Liver (tissue), 9 donors: Measurements from ENCODE around the gene PCSK4. TPM values are rescaled to one million over a fixed set of nuclear protein-coding genes. Genes with fewer than 3 reads are reported as not detected.
"Not testable (repeated sequence)": the region's sequence is repeated elsewhere in the genome, so short reads cannot be mapped to it uniquely, and the experiment has no call there.

Source experiments
- DNase-seq: peaks from one replicate; pipeline ENCODE4 v3.0.0-alpha.2; 2017; ENCODE audit warnings: low spot score
- H3K27ac ChIP-seq, 2 donors: one replicate each; pipeline ENCODE4 v1.7.0; 2013; ENCODE audit warnings: inconsistent platforms in 2 of 2, low read length in 2 of 2, control low read depth in 1 of 2, low read depth in 1 of 2, mild to moderate bottlenecking in 1 of 2
- H3K27me3 ChIP-seq, 4 donors: one replicate each; pipeline versions ENCODE4 v1.6.1 to v1.7.0; 2013; ENCODE audit warnings: low read length in 3 of 4, inconsistent platforms in 1 of 4, mild to moderate bottlenecking in 1 of 4, moderate library complexity in 1 of 4; ENCODE audit not compliant: control insufficient read depth in 4 of 4, insufficient read depth in 4 of 4
- H3K36me3 ChIP-seq, 4 donors: one replicate each; pipeline versions ENCODE4 v1.6.1 to v1.7.0; 2013; ENCODE audit warnings: low read length in 3 of 4, mild to moderate bottlenecking in 3 of 4, low read depth in 1 of 4, moderate library complexity in 1 of 4; ENCODE audit not compliant: control insufficient read depth in 4 of 4, insufficient read depth in 3 of 4
- H3K4me1 ChIP-seq, 4 donors: one replicate each; pipeline versions ENCODE4 v1.6.1 to v1.7.0; 2013; ENCODE audit warnings: low read length in 3 of 4, mild to moderate bottlenecking in 3 of 4, moderate library complexity in 1 of 4; ENCODE audit not compliant: control insufficient read depth in 4 of 4, insufficient read depth in 4 of 4
- H3K4me3 ChIP-seq, 3 donors: one replicate each; pipeline versions ENCODE4 v1.6.1 to v1.7.0; 2013; ENCODE audit warnings: low read length in 3 of 3, control low read depth in 1 of 3, low read depth in 1 of 3, mild to moderate bottlenecking in 1 of 3
- H3K9ac ChIP-seq, 2 donors: one replicate each; pipeline ENCODE4 v1.7.0; 2013; ENCODE audit warnings: low read length in 2 of 2, mild to moderate bottlenecking in 2 of 2, moderate library complexity in 2 of 2, control low read depth in 1 of 2, low read depth in 1 of 2
- H3K9me3 ChIP-seq, 4 donors: one replicate each; pipeline versions ENCODE4 v1.6.1 to v1.7.0; 2013; ENCODE audit warnings: low read length in 3 of 4; ENCODE audit not compliant: control insufficient read depth in 4 of 4
- ATF3 ChIP-seq: IDR thresholded peaks from 2 replicates; pipeline ENCODE4 v1.6.1; 2016; ENCODE audit warnings: antibody characterized with exemption
- CTCF ChIP-seq: fragments of 150-350 bp; IDR thresholded peaks from 2 replicates; pipeline ENCODE4 v1.5.1; 2017; ENCODE audit warnings: improper control_type of control experiment, low read depth, low read length; ENCODE audit not compliant: missing input control
- EGR1 ChIP-seq, 2 donors: IDR thresholded peaks; 2 replicates each; pipeline ENCODE4 v1.6.1; 2016 to 2018; ENCODE audit warnings: antibody characterized with exemption in 2 of 2, low read depth in 2 of 2
- FOXA1 ChIP-seq: IDR thresholded peaks from 2 replicates; pipeline ENCODE4 v1.6.1; 2016; ENCODE audit warnings: antibody characterized with exemption
- FOXA2 ChIP-seq: IDR thresholded peaks from 2 replicates; pipeline ENCODE4 v1.6.1; 2016; ENCODE audit warnings: antibody characterized with exemption
- GABPA ChIP-seq, 2 donors: IDR thresholded peaks in 1 of 2; conservative IDR thresholded peaks in 1 of 2; 2 replicates each; pipeline ENCODE4 v1.6.1; 2016; ENCODE audit warnings: antibody characterized with exemption in 2 of 2, mild to moderate bottlenecking in 1 of 2, moderate library complexity in 1 of 2
- HNF4A ChIP-seq, 2 donors: conservative IDR thresholded peaks; 2 replicates each; pipeline ENCODE4 v1.6.1; 2016; ENCODE audit warnings: antibody characterized with exemption in 2 of 2, mild to moderate bottlenecking in 2 of 2
- HNF4G ChIP-seq: IDR thresholded peaks from 2 replicates; pipeline ENCODE4 v1.6.1; 2016; ENCODE audit warnings: antibody characterized with exemption
- JUND ChIP-seq, 2 donors: IDR thresholded peaks; 2 replicates each; pipeline ENCODE4 v1.6.1; 2016; ENCODE audit warnings: antibody characterized with exemption in 2 of 2
- NR2F2 ChIP-seq: IDR thresholded peaks from 2 replicates; pipeline ENCODE4 v1.6.1; 2016; ENCODE audit warnings: antibody characterized with exemption
- RAD21 ChIP-seq, 2 donors: IDR thresholded peaks; 2 replicates each; pipeline ENCODE4 v1.6.1; 2016; ENCODE audit warnings: antibody characterized with exemption in 2 of 2, mild to moderate bottlenecking in 2 of 2
- RXRA ChIP-seq, 2 donors: IDR thresholded peaks; 2 replicates each; pipeline ENCODE4 v1.6.1; 2017 to 2018; ENCODE audit warnings: antibody characterized with exemption in 2 of 2, mild to moderate bottlenecking in 1 of 2
- SP1 ChIP-seq: IDR thresholded peaks from 2 replicates; pipeline ENCODE4 v1.6.1; 2018; ENCODE audit warnings: antibody characterized with exemption, mild to moderate bottlenecking
- TAF1 ChIP-seq: conservative IDR thresholded peaks from 2 replicates; pipeline ENCODE4 v1.6.1; 2016; ENCODE audit warnings: antibody characterized with exemption, mild to moderate bottlenecking
- YY1 ChIP-seq: IDR thresholded peaks from 2 replicates; pipeline ENCODE4 v1.6.1; 2016; ENCODE audit warnings: antibody characterized with exemption, mild to moderate bottlenecking
- WGBS: extraction: QIAGEN DNeasy Blood & Tissue Kit; methylation state at CpG from one replicate; pipeline ENCODE4 v1.1.7; 2013; 5-methylcytosine and 5-hydroxymethylcytosine counted together
- polyA plus RNA-seq, 2 donors: library from polyadenylated mRNA; stranded (reverse) in 1 of 2; unstranded in 1 of 2; fragments of 200-250 nt in 1 of 2; fragments of >200 nt in 1 of 2; fragmentation: Nextera tagmentation in 1 of 2; extraction: Ambion mirVana in 1 of 2; gene quantifications; one replicate each; pipeline versions ENCODE4 v1.2.1 to v1.2.3, GENCODE V29; 2013 to 2015
- total RNA-seq, 2 donors: library from RNA; depleted of rRNA; stranded (reverse); fragments of >200 nt; gene quantifications; one replicate each; pipeline ENCODE4 v1.2.3, GENCODE V29; 2014
- TF ChIP-seq, protein P1 (sequence below): IDR thresholded peaks from 2 replicates; pipeline ENCODE4 v1.6.1; 2016; ENCODE audit warnings: antibody characterized with exemption
- TF ChIP-seq, protein P2 (sequence below): IDR thresholded peaks from 2 replicates; pipeline ENCODE4 v1.6.1; 2016; ENCODE audit warnings: antibody characterized with exemption, mild to moderate bottlenecking
- TF ChIP-seq, protein P3 (sequence below): IDR thresholded peaks from 2 replicates; pipeline ENCODE4 v1.6.1; 2016; ENCODE audit warnings: antibody characterized with exemption
- donor health status: healthy.
- donor health status: healthy.
- donor health status: healthy.
- donor health status: healthy.
- donor health status: healthy.

PCSK4 gene
- total RNA-seq (1 to 10 TPM; 2.6 TPM), polyA plus RNA-seq (1 to 10 TPM in 1 of 2 donors, under 1 TPM in 1; 0.60 to 1.2 TPM)

DNA sequence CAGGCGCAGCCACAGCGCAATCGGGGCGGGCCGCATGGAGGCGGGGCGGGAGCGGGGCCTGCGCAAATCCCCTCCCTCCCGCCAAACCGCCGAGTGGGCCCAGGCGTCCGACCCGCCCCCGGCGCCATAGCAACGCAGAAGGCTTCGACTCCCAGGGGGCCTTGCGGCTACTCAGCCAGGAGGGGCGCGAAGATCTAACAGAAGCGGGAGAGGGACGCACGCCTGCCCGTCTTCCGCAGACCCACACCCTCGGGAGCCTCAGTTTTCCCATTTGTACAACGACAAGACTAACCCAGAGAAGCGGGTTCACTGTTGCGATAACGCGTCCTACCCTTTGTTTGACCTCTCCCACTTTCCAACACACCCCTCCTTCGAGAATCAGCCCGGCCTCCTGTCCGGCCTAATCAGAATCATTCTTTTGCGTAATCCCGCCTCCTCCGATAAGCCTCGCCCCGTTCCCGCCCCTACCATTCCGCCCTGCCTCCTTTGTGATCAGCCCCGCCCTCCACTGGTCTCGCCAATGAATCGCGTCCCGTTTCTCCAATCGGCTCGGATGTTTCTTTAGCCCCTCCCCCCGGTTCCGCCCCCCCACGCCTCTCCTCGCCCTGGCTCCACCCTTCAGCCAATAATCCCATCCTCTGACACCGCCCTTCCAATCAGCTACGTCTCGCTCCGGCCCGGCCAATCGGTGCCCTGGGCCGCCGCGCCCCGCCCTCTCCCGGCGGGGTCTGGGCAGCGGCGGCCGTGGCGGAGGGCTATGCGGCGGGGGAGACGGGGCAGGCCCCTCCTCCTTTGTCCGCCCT is at the start of gene PCSK4:
Gene PCSK4, minus strand, starts transcription at position 40 of the 803 bp plus-strand sequence. Its CDS starts 4 bp downstream, at position 36.
- Histone ChIP-seq H3K36me3 (no peaks in the 10 kb centered on the region), H3K27ac (peak within 1 kb of the TSS; percentile 87 to 91), H3K9ac (peak within 1 kb of the TSS; percentile 31 to 66), H3K4me1 (peaks cover 6 to 32% (median 18%) of the 10 kb centered on the region in 4 donors), H3K9me3 (no peaks in the 10 kb centered on the region), H3K27me3 (no peaks in the 10 kb centered on the region), H3K4me3 (peak within 1 kb of the TSS; percentile 65 to 87 (median 77))
- under 1% methylated on average over 74 of the region's 74 CpGs for WGBS
- TF ChIP-seq FOXA1 (no peak), NR2F2 (peak; percentile 56), CTCF (no peak), HNF4A (conservative IDR thresholded peaks at IDR 0.05) (peak in 1 of 2 donors; percentile 2), HNF4G (no peak), YY1 (peak; percentile 57), ATF3 (no peak), RXRA (IDR thresholded peaks at IDR 0.05) (peak; percentile 81 to 82), GABPA (IDR thresholded peaks at IDR 0.05 in 1 of 2, conservative IDR thresholded peaks at IDR 0.05 in 1 of 2) (peak in 1 of 2 donors; percentile 54), RAD21 (IDR thresholded peaks at IDR 0.05) (no peak), EGR1 (IDR thresholded peaks at IDR 0.05; ENCODE audit: low read depth in 2 of 2) (peak in 1 of 2 donors; percentile 24), SP1 (peak; percentile 91), TAF1 (no peak), FOXA2 (no peak), JUND (IDR thresholded peaks at IDR 0.05) (peak in 1 of 2 donors; percentile 28)
- TF ChIP-seq, protein P1, sequence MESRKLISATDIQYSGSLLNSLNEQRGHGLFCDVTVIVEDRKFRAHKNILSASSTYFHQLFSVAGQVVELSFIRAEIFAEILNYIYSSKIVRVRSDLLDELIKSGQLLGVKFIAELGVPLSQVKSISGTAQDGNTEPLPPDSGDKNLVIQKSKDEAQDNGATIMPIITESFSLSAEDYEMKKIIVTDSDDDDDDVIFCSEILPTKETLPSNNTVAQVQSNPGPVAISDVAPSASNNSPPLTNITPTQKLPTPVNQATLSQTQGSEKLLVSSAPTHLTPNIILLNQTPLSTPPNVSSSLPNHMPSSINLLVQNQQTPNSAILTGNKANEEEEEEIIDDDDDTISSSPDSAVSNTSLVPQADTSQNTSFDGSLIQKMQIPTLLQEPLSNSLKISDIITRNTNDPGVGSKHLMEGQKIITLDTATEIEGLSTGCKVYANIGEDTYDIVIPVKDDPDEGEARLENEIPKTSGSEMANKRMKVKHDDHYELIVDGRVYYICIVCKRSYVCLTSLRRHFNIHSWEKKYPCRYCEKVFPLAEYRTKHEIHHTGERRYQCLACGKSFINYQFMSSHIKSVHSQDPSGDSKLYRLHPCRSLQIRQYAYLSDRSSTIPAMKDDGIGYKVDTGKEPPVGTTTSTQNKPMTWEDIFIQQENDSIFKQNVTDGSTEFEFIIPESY: no peak
- TF ChIP-seq, protein P2, sequence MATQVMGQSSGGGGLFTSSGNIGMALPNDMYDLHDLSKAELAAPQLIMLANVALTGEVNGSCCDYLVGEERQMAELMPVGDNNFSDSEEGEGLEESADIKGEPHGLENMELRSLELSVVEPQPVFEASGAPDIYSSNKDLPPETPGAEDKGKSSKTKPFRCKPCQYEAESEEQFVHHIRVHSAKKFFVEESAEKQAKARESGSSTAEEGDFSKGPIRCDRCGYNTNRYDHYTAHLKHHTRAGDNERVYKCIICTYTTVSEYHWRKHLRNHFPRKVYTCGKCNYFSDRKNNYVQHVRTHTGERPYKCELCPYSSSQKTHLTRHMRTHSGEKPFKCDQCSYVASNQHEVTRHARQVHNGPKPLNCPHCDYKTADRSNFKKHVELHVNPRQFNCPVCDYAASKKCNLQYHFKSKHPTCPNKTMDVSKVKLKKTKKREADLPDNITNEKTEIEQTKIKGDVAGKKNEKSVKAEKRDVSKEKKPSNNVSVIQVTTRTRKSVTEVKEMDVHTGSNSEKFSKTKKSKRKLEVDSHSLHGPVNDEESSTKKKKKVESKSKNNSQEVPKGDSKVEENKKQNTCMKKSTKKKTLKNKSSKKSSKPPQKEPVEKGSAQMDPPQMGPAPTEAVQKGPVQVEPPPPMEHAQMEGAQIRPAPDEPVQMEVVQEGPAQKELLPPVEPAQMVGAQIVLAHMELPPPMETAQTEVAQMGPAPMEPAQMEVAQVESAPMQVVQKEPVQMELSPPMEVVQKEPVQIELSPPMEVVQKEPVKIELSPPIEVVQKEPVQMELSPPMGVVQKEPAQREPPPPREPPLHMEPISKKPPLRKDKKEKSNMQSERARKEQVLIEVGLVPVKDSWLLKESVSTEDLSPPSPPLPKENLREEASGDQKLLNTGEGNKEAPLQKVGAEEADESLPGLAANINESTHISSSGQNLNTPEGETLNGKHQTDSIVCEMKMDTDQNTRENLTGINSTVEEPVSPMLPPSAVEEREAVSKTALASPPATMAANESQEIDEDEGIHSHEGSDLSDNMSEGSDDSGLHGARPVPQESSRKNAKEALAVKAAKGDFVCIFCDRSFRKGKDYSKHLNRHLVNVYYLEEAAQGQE: peak; percentile 18
- TF ChIP-seq, protein P3, sequence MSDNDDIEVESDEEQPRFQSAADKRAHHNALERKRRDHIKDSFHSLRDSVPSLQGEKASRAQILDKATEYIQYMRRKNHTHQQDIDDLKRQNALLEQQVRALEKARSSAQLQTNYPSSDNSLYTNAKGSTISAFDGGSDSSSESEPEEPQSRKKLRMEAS: no peak
- peak; percentile 100 for DNase-seq

GRCh38 chr19:1539749-1540148 is 49.6 kb upstream of the PCSK4 start:
- not testable (repeated sequence) for DNase-seq, H3K36me3 ChIP-seq, H3K9ac ChIP-seq, H3K27me3 ChIP-seq, H3K9me3 ChIP-seq, H3K4me3 ChIP-seq, H3K27ac ChIP-seq, H3K4me1 ChIP-seq
- 74% methylated on average over 11 of the region's 11 CpGs for WGBS
